ENCODE measurements around the gene NTM. TPM values are rescaled to one million over a fixed set of nuclear protein-coding genes. Genes with fewer than 3 reads are reported as not detected.

Gene NTM
- total RNA-seq, 1 experiment from 2014 or later, result 9.9 TPM

DNA sequence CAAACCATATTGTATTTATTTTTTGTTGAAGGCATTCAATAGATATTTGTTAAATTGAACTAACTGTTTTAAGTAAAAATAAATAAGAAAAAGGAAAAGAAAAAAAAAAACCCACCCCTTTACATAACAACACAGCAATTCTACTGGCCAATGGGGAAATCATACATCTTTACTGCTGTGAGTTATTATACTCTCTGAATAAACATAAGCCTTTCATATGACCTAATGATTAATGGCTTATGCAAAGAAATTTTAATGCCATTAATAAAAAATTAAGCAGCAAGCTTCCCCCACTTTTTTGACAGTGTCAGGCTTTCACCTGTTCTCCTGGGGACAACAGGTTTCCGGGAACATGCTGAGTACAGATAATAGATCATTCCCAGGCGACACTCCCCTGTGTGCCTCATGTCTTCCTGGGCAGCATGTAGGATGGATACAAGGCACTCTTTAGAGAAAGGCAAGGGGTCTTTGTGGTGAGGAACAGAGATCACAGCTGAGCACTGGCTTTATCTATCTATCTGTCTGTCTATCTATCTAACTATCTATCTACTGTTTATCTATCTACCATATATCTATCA is 676.0 kb downstream of the NTM start:
- Histone ChIP-seq H3K9ac (ENCODE audit: extremely low read depth, insufficient read length, low read length) (no peak overlapping the region), H2BK5ac (ENCODE audit: insufficient read length, low read length) (no peak overlapping the region), H3K79me2 (ENCODE audit: insufficient read depth, low read length) (no peaks in the 10 kb centered on the region), H3K23ac (ENCODE audit: insufficient read length, low read depth, low read length) (no peak overlapping the region), H3K56ac (ENCODE audit: insufficient read length, low read depth, low read length) (no peak overlapping the region), H3T11ph (ENCODE audit: low read length) (no peak overlapping the region), H3K4me2 (ENCODE audit: insufficient read depth, insufficient read length, low read length) (no peak overlapping the region), H3K9me3 (ENCODE audit: control insufficient read depth, low read depth, low read length) (no peaks in the 10 kb centered on the region), H3K79me1 (ENCODE audit: insufficient read depth, low read depth, low read length, poor library complexity, severe bottlenecking) (no peaks in the 10 kb centered on the region), H3K27me3 (ENCODE audit: insufficient read depth, low read length) (no peaks in the 10 kb centered on the region), H2AK5ac (ENCODE audit: insufficient read length, low read length) (no peak overlapping the region), H4K20me1 (ENCODE audit: control insufficient read depth, insufficient read depth, insufficient read length) (no peaks in the 10 kb centered on the region), H4K91ac (ENCODE audit: insufficient read length, low read depth, low read length) (no peak overlapping the region), H2BK20ac (ENCODE audit: low read depth, low read length, poor library complexity, severe bottlenecking) (no peak overlapping the region), H3K4me1 (ENCODE audit: insufficient read depth, low read length) (peaks cover 6% of the 10 kb centered on the region; the same call in 1 of the 2 replicates), H2BK12ac (ENCODE audit: insufficient read length, low read depth, low read length) (no peak overlapping the region), H4K5ac (ENCODE audit: insufficient read length, low read depth, low read length) (no peak overlapping the region), H3K18ac (ENCODE audit: insufficient read length, low read depth, low read length) (no peak overlapping the region), H3K27ac (ENCODE audit: insufficient read length, low read depth, low read length) (no peak overlapping the region), H2BK120ac (ENCODE audit: low read depth, low read length, poor library complexity, severe bottlenecking) (no peak overlapping the region), H4K8ac (replicated peaks; ENCODE audit: insufficient read length, low read depth, low read length) (no peak overlapping the region), H3K23me2 (ENCODE audit: insufficient read length, low read depth, low read length, poor library complexity, severe bottlenecking) (no peaks in the 10 kb centered on the region), H2BK15ac (ENCODE audit: low read depth, low read length) (no peak overlapping the region), H2AFZ (ENCODE audit: low read length) (no peak overlapping the region), H3K14ac (ENCODE audit: insufficient read depth, low read length) (no peak overlapping the region), H3K4ac (ENCODE audit: low read depth, low read length) (no peak overlapping the region)
- H3K9me3 Mint-ChIP-seq, result no peaks in the 10 kb centered on the region
- H3K4me1 Mint-ChIP-seq, result peaks cover 37 to 43% of the 10 kb centered on the region in 2 experiments
- WGBS (ENCODE audit: extremely low coverage, insufficient read length, low lambda C conversion rate), result no CpG with 5 or more reads among the region's 2 CpGs
- no peak overlapping the region for H3K4me3 Mint-ChIP-seq
- TF ChIP-seq, protein P1, sequence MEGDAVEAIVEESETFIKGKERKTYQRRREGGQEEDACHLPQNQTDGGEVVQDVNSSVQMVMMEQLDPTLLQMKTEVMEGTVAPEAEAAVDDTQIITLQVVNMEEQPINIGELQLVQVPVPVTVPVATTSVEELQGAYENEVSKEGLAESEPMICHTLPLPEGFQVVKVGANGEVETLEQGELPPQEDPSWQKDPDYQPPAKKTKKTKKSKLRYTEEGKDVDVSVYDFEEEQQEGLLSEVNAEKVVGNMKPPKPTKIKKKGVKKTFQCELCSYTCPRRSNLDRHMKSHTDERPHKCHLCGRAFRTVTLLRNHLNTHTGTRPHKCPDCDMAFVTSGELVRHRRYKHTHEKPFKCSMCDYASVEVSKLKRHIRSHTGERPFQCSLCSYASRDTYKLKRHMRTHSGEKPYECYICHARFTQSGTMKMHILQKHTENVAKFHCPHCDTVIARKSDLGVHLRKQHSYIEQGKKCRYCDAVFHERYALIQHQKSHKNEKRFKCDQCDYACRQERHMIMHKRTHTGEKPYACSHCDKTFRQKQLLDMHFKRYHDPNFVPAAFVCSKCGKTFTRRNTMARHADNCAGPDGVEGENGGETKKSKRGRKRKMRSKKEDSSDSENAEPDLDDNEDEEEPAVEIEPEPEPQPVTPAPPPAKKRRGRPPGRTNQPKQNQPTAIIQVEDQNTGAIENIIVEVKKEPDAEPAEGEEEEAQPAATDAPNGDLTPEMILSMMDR (conservative IDR thresholded peaks at IDR 0.05), result no peak
- DNase-seq, result no peak
- H3K27ac Mint-ChIP-seq, result no peak overlapping the region
- no peaks in the 10 kb centered on the region for H3K27me3 Mint-ChIP-seq (ENCODE audit: low read depth)
- peaks cover 0 to 5% (median 4%) of the 10 kb centered on the region in 3 experiments; a peak in 2 of 7 replicates for H3K36me3 Mint-ChIP-seq (ENCODE audit: insufficient read depth in 1 of 3, low read depth in 3 of 3)
